HG03521 (cell line): ENCODE results near the gene GJB2.
A peak's percentile ranks its signal among the peaks of the same experiment; 100 is the strongest.

Experiments
- ATAC-seq: cut with Tn5 transposase; IDR thresholded peaks from one replicate; pipeline ENCODE4 v1.9.1; 2021; ENCODE audit warnings: mild to moderate bottlenecking, moderate library complexity; ENCODE audit not compliant: unreplicated experiment

Gene GJB2

GRCh38 chr13:20193162-20193906 lies 596 bp upstream of the GJB2 start:
- no peak for ATAC-seq

- ATAC-seq: no peak
These were observed 441 bp downstream of the GJB2 start for GRCh38 chr13:20192158-20192835.

GRCh38 chr13:20191311-20192157 lies 1.2 kb downstream of the GJB2 start:
- ATAC-seq: no peak

GRCh38 chr13:20190481-20191310 lies 2.0 kb downstream of the GJB2 start:
- ATAC-seq: no peak

- ATAC-seq: no peak
These were observed 2.7 kb downstream of the GJB2 start for GRCh38 chr13:20190076-20190475.

GRCh38 chr13:20188667-20189553 lies 3.8 kb downstream of the GJB2 start:
- ATAC-seq: no peak

- no peak for ATAC-seq
These were observed 6.0 kb downstream of the GJB2 start for GRCh38 chr13:20186771-20187170.

GRCh38 chr13:20185366-20186056 lies 7.2 kb downstream of the GJB2 start:
- ATAC-seq: no peak

- peak; percentile 77 for ATAC-seq
These were observed 10.4 kb downstream of the GJB2 start for GRCh38 chr13:20182231-20182846.

GRCh38 chr13:20181188-20181587 lies 11.6 kb downstream of the GJB2 start:
- no peak for ATAC-seq

- ATAC-seq: no peak
These were observed 14.6 kb downstream of the GJB2 start for GRCh38 chr13:20178156-20178555.

GRCh38 chr13:20177049-20177831 lies 15.5 kb downstream of the GJB2 start:
- no peak for ATAC-seq

- no peak for ATAC-seq
These were observed 16.7 kb downstream of the GJB2 start for GRCh38 chr13:20175907-20176652.

GRCh38 chr13:20175406-20175794 lies 17.3 kb downstream of the GJB2 start:
- ATAC-seq: no peak

GRCh38 chr13:20174656-20175405 lies 17.9 kb downstream of the GJB2 start:
- ATAC-seq: peak; percentile 82

GRCh38 chr13:20173116-20173746 lies 19.5 kb downstream of the GJB2 start:
- no peak for ATAC-seq
